GM12891 (cell line): ENCODE results near the gene ETHE1.

ENCODE experiments used
- DNase-seq: peaks from one replicate; pipeline ENCODE4 v3.0.0; 2011; ENCODE audit warnings: low spot score; ENCODE audit not compliant: insufficient read length
- FAIRE-seq: peaks from 2 replicates; lab custom pipeline; 2011; peaks lifted over from hg19 to GRCh38; lab: Jason Lieb, UNC
- PAX5 ChIP-seq: IDR thresholded peaks from 2 replicates; pipeline ENCODE4 v1.6.1; 2011; ENCODE audit warnings: low read length, moderate library complexity, mild to moderate bottlenecking; ENCODE audit not compliant: insufficient read depth, severe bottlenecking
- POLR2A ChIP-seq: IDR thresholded peaks from 2 replicates; pipeline ENCODE4 v1.6.1; 2011; ENCODE audit warnings: low read depth, low read length, control low read depth
- POLR2AphosphoS5 ChIP-seq: IDR thresholded peaks from 2 replicates; pipeline ENCODE4 v1.6.1; 2011; ENCODE audit warnings: low read depth, low read length, control low read depth
- POU2F2 ChIP-seq: IDR thresholded peaks from 2 replicates; pipeline ENCODE4 v1.6.1; 2011; ENCODE audit warnings: low read depth, mild to moderate bottlenecking, control low read depth, low read length, moderate library complexity
- SPI1 ChIP-seq: IDR thresholded peaks from 2 replicates; pipeline ENCODE4 v1.6.1; 2011; ENCODE audit warnings: low read depth, low read length, control low read depth
- TAF1 ChIP-seq: IDR thresholded peaks from 2 replicates; pipeline ENCODE4 v1.6.1; 2011; ENCODE audit warnings: low read depth, low read length, control low read depth

Gene ETHE1

DNA sequence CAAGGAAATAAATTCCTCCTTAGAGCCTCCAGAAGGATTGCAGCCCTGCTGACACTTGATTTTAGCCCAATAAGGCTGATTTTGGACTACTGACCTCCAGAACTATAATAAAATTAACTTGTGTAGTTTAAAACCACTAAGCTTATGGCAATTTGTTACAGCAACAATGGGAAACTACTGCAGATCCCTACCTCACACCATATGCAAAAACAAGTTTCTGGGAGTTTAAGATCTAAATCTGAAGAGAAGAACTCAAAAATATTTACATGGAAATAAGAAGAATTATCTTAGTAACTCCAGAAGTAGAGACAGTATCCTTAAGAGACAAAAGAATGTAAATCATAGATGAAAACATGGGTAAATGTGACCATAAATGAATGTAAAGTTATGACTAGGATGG lies 11.9 kb upstream of the ETHE1 start:
- DNase-seq: no peak
- FAIRE-seq: no peak
- no peak for TF ChIP-seq TAF1
- no peak for TF ChIP-seq SPI1
- TF ChIP-seq POLR2AphosphoS5: no peak
- no peak for TF ChIP-seq PAX5
- no peak for TF ChIP-seq POU2F2
- no peak for TF ChIP-seq POLR2A

DNA sequence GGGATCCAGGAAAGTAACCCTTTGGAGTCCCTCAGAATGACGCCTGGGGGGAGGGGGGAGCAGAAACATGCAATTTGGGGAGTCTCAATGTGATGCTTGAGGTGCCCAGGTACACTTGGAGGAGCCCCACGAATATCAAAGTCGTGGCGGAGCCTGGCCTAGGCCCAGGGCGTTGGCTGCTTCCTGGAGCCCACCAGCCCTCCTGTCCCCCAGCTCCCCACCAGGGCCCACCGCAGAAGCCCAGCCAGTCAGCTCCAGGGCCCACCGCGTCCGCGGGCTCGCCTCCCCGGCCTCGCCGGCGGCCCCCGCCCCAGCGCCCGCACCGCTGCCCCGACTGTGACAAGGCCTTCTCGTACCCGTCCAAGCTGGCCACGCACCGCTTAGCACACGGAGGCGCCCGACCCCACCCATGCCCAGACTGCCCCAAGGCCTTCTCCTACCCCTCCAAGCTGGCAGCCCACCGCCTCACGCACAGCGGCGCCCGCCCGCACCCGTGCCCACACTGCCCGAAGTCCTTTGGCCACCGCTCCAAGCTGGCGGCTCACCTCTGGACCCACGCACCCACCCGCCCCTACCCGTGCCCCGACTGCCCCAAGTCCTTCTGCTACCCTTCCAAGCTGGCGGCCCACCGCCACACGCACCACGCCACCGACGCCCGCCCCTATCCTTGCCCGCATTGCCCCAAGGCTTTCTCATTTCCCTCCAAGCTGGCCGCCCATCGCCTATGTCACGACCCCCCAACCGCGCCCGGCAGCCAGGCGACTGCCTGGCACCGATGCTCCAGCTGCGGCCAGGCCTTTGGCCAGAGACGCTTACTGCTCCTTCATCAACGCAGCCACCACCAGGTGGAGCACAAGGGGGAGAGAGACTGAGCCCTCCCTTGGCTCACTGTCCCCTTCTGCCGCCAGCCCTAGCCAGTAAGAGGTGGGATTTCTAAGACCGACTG lies 8.1 kb upstream of the ETHE1 start:
- no peak for FAIRE-seq
- TF ChIP-seq SPI1 (no peak), POLR2A (no peak), PAX5 (no peak), TAF1 (no peak), POU2F2 (no peak), POLR2AphosphoS5 (no peak)
- no peak for DNase-seq

DNA sequence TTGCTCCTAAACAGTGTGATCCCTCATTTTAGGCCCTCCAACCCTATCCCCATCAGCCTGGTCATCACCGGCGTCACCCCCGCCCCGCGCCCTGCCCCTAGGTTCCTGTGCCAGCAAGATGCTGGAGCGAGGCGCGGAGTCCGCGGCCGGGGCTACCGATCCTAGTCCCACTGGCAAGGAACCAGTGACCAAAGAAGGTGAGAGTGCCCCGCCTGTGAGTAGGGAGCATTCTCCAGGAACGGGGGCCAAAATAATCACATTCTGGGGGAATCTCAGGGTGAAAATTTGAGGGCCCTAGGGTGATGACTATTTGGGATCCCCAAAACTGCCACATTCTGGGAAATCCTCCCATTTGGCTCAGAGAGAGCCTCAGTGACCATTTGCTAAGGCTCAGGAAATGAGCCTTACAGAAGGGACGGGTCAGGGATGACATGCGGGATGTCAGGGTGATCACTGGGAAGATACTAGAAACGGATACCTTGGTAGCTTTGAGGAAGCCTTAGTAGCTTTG lies 7.4 kb upstream of the ETHE1 start:
- FAIRE-seq (no peak), DNase-seq (no peak)
- TF ChIP-seq PAX5 (no peak), SPI1 (no peak), TAF1 (no peak), POU2F2 (no peak), POLR2AphosphoS5 (no peak), POLR2A (no peak)

DNA sequence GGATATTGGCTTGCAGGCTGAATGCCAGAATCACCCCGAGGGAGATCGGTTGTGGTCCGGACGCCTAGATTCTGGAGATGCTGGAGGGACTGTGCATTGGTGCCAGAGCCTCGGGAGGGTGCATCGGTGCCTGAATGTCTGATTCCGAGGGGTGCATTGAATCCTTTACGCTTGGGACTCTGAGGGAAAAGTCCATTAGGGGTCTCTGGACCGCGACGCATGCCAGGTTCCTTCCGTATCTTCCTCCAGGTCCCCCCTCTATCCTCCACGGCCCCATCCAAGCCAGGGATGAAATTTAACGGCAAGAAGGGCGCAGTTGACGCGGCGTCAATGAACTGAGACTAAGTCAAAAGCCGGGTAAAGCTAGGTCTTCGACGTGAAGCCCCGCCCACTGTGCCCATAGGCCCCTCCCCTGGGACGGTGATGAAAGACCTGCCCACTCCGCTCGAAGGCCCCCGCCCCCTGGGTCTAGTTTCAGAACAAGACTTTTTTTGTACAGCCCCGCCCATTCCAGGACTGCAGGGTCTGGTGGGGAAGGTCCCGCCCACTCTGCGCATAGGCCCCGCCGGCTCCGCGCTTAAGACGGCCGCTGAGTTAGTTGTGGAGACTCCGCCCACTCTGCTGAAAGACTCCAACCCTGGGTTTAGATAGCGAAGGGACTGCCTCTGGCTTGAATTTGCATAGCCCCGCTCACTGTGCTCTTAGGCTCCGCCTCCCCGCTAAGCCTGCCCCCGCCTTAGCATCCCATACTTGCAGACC lies 6.7 kb upstream of the ETHE1 start:
- no peak for FAIRE-seq
- no peak for TF ChIP-seq TAF1
- TF ChIP-seq POU2F2: peak; percentile 80; the same call in 1 of the 2 replicates
- peak; percentile 90 for DNase-seq

DNA sequence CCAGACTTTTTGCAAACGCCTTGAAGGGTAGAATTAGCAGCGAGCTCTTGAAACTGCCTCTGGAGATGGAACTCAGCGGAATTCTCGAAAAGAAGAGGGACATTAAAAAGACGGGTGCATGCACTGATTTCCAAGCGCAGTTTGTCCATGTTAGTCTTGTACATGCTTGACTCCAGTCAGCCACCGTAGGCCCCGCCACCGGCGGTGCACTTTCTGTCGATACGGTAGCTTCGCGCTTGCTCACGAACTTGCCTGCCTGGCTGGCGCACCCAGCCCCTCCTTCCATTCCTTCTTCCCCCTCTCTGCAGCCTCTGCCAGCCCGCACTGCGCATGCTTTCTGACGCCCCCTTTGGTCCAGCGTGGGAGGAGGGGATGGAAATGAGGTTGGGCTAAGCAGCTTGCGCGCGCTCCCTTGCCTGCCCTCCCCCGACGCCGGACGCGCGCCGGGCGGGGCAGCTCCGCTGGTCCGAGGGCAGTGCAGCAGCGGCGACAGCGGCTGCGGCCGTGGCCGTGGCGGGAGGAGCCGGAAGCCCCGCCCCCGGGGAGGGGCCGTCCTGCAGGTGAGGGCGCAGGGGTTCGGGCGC lies 6.1 kb upstream of the ETHE1 start, which contains the start of gene ZNF575:
Gene ZNF575, plus strand, starts transcription at position 227 of the 584 bp plus-strand sequence. CDS start 1,235 bp downstream, outside the sequence.
- DNase-seq (peak; percentile 82), FAIRE-seq (peak; percentile 99)
- 0 out of 2 replicates have a peak, but pooled peaks have one; percentile 19 for TF ChIP-seq POLR2AphosphoS5
- TF ChIP-seq SPI1: no peak

DNA sequence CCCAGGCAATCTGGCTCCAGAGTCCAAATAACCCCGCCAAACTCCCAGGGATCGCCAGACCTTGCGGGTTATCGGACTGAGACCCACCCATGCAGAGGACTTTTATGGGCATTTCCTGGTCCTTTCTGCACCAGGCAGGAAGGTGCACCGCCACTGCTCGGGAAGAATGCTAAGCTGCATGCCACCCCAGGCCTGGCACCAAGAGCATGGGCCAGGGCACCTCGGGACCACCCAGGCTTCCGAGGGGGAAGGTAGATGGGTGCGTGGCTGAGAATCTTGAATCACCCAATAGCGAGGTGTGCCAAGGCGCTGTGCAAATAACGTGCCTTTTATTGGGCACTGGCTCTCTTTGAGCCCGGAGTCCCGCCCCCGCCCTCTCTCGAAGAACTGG lies 5.6 kb upstream of the ETHE1 start:
- TF ChIP-seq PAX5 (no peak), POLR2AphosphoS5 (no peak)
- FAIRE-seq (peak; percentile 13), DNase-seq (no peak)

DNA sequence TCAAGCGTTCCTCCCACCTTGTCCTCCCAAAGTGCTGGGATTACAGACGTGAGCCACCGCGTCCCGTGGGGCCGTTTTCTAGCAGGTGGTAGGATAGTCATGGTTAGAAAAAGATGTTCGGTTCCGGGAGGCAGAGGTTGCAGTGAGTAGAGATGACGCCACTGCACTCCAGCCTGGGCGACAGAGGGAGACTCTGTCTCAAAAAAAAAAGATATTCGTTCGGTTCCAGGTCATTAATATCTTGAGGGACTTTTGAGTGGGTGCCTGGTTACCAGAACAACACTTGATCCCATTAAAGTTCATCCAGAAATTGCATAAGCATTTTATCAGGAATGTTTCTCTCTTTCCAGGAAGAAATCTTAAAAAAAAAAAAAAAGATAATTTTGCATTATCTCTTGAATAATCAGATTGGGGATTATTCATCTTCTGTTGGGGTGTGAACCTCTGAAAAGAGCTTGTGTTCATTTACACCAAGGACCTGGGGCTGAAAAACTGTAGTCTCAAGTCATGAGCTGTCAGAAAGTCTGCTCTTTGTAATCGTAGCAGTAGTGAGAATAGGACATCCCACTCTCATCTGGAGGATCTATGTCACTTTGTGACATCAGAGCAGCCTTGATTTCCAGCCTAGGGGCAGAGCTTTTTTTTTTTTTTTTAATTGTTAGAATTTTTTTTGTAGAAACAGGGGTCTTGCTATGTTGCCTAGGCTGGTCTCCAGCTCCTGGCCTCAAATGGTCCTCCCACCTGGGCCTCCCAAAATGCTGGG lies 1.0 kb upstream of the ETHE1 start:
- TF ChIP-seq TAF1 (no peak), SPI1 (no peak), PAX5 (no peak)
- FAIRE-seq: no peak
- DNase-seq: no peak

DNA sequence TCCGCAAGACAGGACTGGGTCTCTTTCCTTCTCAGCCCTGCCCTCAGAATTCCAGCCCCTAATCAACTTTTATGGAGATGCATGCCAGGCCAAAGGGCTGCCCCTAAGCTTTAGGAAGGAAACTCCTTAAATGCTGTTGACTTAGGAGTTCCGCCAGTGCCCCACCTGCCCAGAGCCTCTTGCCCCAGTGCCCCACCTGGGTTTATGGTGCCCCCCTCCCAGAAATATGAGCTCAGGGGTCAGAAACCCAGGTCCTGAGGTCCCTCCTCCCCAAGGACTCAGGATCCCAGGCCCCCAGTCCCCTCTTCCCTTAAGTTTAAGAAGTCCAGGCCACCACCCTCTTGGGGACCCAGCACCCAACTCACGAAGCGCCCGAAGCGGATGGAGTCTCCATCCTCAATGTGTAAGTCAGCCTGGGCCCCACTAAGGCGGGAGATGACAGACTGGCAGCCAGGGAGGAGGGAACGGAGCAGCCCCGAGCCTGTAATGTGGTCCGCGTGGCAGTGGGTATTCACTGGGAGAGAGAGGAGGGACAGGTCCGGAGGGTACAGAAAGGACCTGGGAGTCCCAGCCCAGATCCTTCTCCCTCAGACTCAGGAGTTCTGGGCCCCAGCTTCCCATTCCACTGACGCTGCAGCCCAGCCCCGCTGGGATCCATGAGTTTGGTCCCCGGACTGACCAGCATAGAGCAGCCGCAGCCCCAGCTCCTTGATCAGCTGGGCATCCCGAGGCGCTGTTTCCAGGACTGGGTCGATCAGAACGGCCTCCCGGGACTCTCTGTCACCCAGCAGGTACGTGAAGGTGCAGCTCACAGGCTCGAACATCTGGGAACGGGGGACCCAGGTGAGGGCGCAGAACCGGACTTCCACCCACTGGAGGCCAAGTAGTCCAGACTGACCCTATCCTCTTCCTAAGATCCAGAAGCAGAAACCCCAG lies 897 bp downstream of the ETHE1 start:
- TF ChIP-seq POLR2A: no peak
- no peak for TF ChIP-seq SPI1
- FAIRE-seq (peak; percentile 20), DNase-seq (no peak)
